SK-N-SH (cell line): Measurements from ENCODE around the gene EIF4E.

Experiments used
- RAD21 ChIP-seq: IDR thresholded peaks from 2 replicates; pipeline ENCODE4 v1.6.1; 2012; ENCODE audit warnings: mild to moderate bottlenecking, low read length
- TF ChIP-seq, protein P1 (sequence below): fragments of 200-600 bp; sonication (generic); IDR thresholded peaks from 2 replicates; pipeline ENCODE4 v1.6.1; 2017; ENCODE audit warnings: antibody characterized with exemption, mild to moderate bottlenecking, moderate library complexity

DNA sequence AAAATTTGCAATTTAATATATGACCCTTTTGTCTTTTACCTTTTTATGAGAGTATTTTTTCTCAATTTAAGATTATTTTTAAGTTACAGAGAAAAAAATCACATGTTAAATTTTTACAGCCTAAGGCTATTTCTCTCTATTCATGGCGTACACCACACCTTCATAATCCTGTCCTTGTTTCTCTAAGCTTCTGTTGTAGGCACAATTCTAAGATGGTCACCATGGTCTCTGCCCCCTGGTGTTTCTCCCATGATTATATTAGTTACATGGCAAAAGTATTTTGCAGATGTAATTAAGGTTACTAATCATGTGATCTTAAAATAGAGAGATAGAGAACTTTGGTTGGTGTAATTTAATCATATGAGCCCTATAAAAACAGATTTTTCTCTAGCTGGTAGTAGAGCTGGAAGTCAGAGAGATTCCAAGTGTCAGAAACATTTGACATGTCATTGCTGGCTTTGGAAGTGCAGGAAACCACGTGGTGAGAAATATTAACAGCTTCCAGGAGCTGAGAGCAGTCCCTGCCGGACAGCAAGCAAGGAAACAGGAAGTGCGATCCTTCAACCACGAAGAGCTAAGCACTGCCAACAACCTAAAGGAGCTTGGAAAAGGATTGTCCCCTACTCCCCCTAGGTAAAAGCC lies 89.8 kb downstream of the EIF4E start:
- TF ChIP-seq, protein P1, sequence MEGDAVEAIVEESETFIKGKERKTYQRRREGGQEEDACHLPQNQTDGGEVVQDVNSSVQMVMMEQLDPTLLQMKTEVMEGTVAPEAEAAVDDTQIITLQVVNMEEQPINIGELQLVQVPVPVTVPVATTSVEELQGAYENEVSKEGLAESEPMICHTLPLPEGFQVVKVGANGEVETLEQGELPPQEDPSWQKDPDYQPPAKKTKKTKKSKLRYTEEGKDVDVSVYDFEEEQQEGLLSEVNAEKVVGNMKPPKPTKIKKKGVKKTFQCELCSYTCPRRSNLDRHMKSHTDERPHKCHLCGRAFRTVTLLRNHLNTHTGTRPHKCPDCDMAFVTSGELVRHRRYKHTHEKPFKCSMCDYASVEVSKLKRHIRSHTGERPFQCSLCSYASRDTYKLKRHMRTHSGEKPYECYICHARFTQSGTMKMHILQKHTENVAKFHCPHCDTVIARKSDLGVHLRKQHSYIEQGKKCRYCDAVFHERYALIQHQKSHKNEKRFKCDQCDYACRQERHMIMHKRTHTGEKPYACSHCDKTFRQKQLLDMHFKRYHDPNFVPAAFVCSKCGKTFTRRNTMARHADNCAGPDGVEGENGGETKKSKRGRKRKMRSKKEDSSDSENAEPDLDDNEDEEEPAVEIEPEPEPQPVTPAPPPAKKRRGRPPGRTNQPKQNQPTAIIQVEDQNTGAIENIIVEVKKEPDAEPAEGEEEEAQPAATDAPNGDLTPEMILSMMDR, result no peak
- TF ChIP-seq RAD21, result no peak
